IMR-90 (cell line): ENCODE data around the gene REEP2. TPM values are rescaled to one million over a fixed set of nuclear protein-coding genes. Genes with fewer than 3 reads are reported as not detected.

Source experiments
- ATAC-seq: fragments of 200-7000 bp; cut with Tn5 transposase; 2 replicates; pipeline ENCODE4 v1.9.1; 2020; ENCODE audit warnings: low read depth, mild to moderate bottlenecking, moderate library complexity
- BruUV-seq: library from RNA; stranded (reverse); fragments of 400-500 nt; replicated peaks from 2 replicates; lab custom pipeline; 2021; lab: Mats Ljungman, UMichigan
- CTCF ChIA-PET: fragments of 300-600 bp; formaldehyde crosslinking; extraction: SDS; loops from one replicate; lab custom pipeline; 2021; ENCODE audit warnings: antibody characterized with exemption; lab: Yijun Ruan, JAX
- POLR2A ChIA-PET: fragments of 300-600 bp; sonication (Branson Sonifier 250); formaldehyde crosslinking; loops from one replicate; lab custom pipeline; 2022; ENCODE audit warnings: antibody characterized with exemption; ENCODE audit not compliant: unreplicated experiment; lab: Charles Lee
- DNase-seq: peaks from one replicate; pipeline ENCODE4 v3.0.0; 2013
- H2AFZ ChIP-seq: replicated peaks from 2 replicates; pipeline ENCODE3; 2013; ENCODE audit warnings: low read length, mild to moderate bottlenecking; ENCODE audit not compliant: poor library complexity
- H2AK5ac ChIP-seq: 2 replicates; pipeline ENCODE4 v1.6.1; 2013; ENCODE audit warnings: low read depth, low read length, inconsistent platforms
- H2AK9ac ChIP-seq: replicated peaks from 2 replicates; pipeline ENCODE3; 2013; ENCODE audit warnings: mild to moderate bottlenecking, low read depth, low read length, moderate library complexity; ENCODE audit not compliant: poor library complexity
- H2BK120ac ChIP-seq: 2 replicates; pipeline ENCODE4 v1.6.1; 2013; ENCODE audit warnings: low read depth, low read length, inconsistent platforms
- H2BK15ac ChIP-seq: 3 replicates; pipeline ENCODE4 v1.6.1; 2013; ENCODE audit warnings: low read depth, low read length, inconsistent platforms
- H2BK20ac ChIP-seq: 2 replicates; pipeline ENCODE4 v1.6.1; 2013; ENCODE audit warnings: low read depth, mild to moderate bottlenecking, inconsistent platforms, low read length, moderate library complexity
- H2BK5ac ChIP-seq: 2 replicates; pipeline ENCODE4 v1.6.1; 2013; ENCODE audit warnings: mild to moderate bottlenecking, low read depth, low read length, inconsistent platforms; ENCODE audit not compliant: poor library complexity, severe bottlenecking
- H3K14ac ChIP-seq: replicated peaks from 2 replicates; pipeline ENCODE4 v1.6.1; 2013; ENCODE audit warnings: low read depth, low read length, inconsistent platforms
- H3K18ac ChIP-seq: 2 replicates; pipeline ENCODE4 v1.6.1; 2013; ENCODE audit warnings: low read depth, low read length, control low read depth
- H3K23ac ChIP-seq: 2 replicates; pipeline ENCODE4 v1.6.1; 2013; ENCODE audit warnings: low read depth, low read length, inconsistent platforms
- H3K27ac ChIP-seq: 2 replicates; pipeline ENCODE4 v1.5.1; 2013; ENCODE audit warnings: mild to moderate bottlenecking, control low read depth, low read length; ENCODE audit not compliant: insufficient read depth
- H3K27me3 ChIP-seq: 2 replicates; pipeline ENCODE4 v1.6.1; 2013; ENCODE audit warnings: low read length; ENCODE audit not compliant: control insufficient read depth, insufficient read depth
- H3K36me3 ChIP-seq: 2 replicates; pipeline ENCODE4 v1.6.1; 2013; ENCODE audit warnings: low read length, mixed read lengths; ENCODE audit not compliant: control insufficient read depth, insufficient read depth
- H3K4ac ChIP-seq: 2 replicates; pipeline ENCODE4 v1.6.1; 2013; ENCODE audit warnings: low read depth, low read length, inconsistent platforms
- H3K4me1 ChIP-seq: 2 replicates; pipeline ENCODE4 v1.6.1; 2013; ENCODE audit warnings: low read length, mixed read lengths; ENCODE audit not compliant: control insufficient read depth, insufficient read depth
- H3K4me2 ChIP-seq: 2 replicates; pipeline ENCODE4 v1.6.1; 2013; ENCODE audit warnings: low read depth, mild to moderate bottlenecking, control low read depth, low read length, moderate library complexity
- H3K4me3 ChIP-seq: 2 replicates; pipeline ENCODE4 v1.5.1; 2013; ENCODE audit warnings: low read depth, mild to moderate bottlenecking, control low read depth, low read length, moderate library complexity; ENCODE audit not compliant: insufficient read depth
- H3K56ac ChIP-seq: 2 replicates; pipeline ENCODE4 v1.6.1; 2013; ENCODE audit warnings: low read length, inconsistent platforms; ENCODE audit not compliant: insufficient read depth; ENCODE audit errors: extremely low read depth
- H3K79me1 ChIP-seq, 2 experiments: 2 replicates each; pipeline ENCODE4 v1.6.1; 2013; ENCODE audit warnings: low read length in 2 of 2, inconsistent platforms in 1 of 2, low read depth in 1 of 2
- H3K9ac ChIP-seq: 2 replicates; pipeline ENCODE4 v1.6.1; 2013; ENCODE audit warnings: low read depth, low read length, control low read depth
- H3K9me1 ChIP-seq: 2 replicates; pipeline ENCODE4 v1.6.1; 2013; ENCODE audit warnings: low read length, inconsistent platforms; ENCODE audit not compliant: insufficient read depth
- H3K9me3 ChIP-seq: 2 replicates; pipeline ENCODE4 v1.6.1; 2013; ENCODE audit warnings: low read length; ENCODE audit not compliant: control insufficient read depth, insufficient read depth
- H4K20me1 ChIP-seq: 2 replicates; pipeline ENCODE4 v1.6.1; 2013; ENCODE audit warnings: low read length, inconsistent platforms; ENCODE audit not compliant: insufficient read depth
- H4K5ac ChIP-seq: 2 replicates; pipeline ENCODE4 v1.6.1; 2013; ENCODE audit warnings: mild to moderate bottlenecking, low read depth, low read length, control low read depth
- H4K8ac ChIP-seq, 2 experiments: 2 replicates each; pipeline ENCODE4 v1.6.1; 2013; ENCODE audit warnings: low read depth in 2 of 2, low read length in 2 of 2, control low read depth in 1 of 2, inconsistent platforms in 1 of 2
- H4K91ac ChIP-seq: 2 replicates; pipeline ENCODE4 v1.6.1; 2013; ENCODE audit warnings: low read depth, low read length, inconsistent platforms; ENCODE audit not compliant: insufficient read depth
- BHLHE40 ChIP-seq: fragments of 150-350 bp; IDR thresholded peaks from 2 replicates; pipeline ENCODE4 v1.6.1; 2016; ENCODE audit warnings: mild to moderate bottlenecking, low read depth, low read length
- CEBPB ChIP-seq: IDR thresholded peaks from 2 replicates; pipeline ENCODE4 v1.6.1; 2012; ENCODE audit warnings: low read depth, low read length, improper control_type of control experiment
- CHD1 ChIP-seq: IDR thresholded peaks from 2 replicates; pipeline ENCODE4 v1.6.1; 2012; ENCODE audit warnings: low read depth, low read length, improper control_type of control experiment
- CTCF ChIP-seq: conservative IDR thresholded peaks from 2 replicates; pipeline ENCODE4 v1.5.1; 2012; ENCODE audit warnings: mild to moderate bottlenecking, low read depth, low read length, improper control_type of control experiment
- ELK1 ChIP-seq: fragments of 150-350 bp; IDR thresholded peaks from 2 replicates; pipeline ENCODE4 v1.6.1; 2016; ENCODE audit warnings: low read depth, mild to moderate bottlenecking, low read length, moderate library complexity, borderline replicate concordance
- FOS ChIP-seq: fragments of 150-350 bp; IDR thresholded peaks from 2 replicates; pipeline ENCODE4 v1.6.1; 2016; ENCODE audit warnings: low read depth, low read length
- MAFK ChIP-seq: IDR thresholded peaks from 2 replicates; pipeline ENCODE4 v1.6.1; 2012; ENCODE audit warnings: low read depth, low read length, improper control_type of control experiment
- MAZ ChIP-seq: IDR thresholded peaks from 2 replicates; pipeline ENCODE4 v1.6.1; 2012; ENCODE audit warnings: low read depth, mild to moderate bottlenecking, low read length, improper control_type of control experiment, moderate library complexity, borderline replicate concordance
- MXI1 ChIP-seq: IDR thresholded peaks from 2 replicates; pipeline ENCODE4 v1.6.1; 2012; ENCODE audit warnings: low read depth, mild to moderate bottlenecking, low read length, moderate library complexity, borderline replicate concordance
- NFE2L2 ChIP-seq: fragments of 150-350 bp; IDR thresholded peaks from 2 replicates; pipeline ENCODE4 v1.6.1; 2016; ENCODE audit warnings: low read depth, mild to moderate bottlenecking, low read length
- POLR2A ChIP-seq: IDR thresholded peaks from 2 replicates; pipeline ENCODE4 v1.6.1; 2012; ENCODE audit warnings: mild to moderate bottlenecking, low read depth, low read length
- RAD21 ChIP-seq: IDR thresholded peaks from 2 replicates; pipeline ENCODE4 v1.6.1; 2012; ENCODE audit warnings: low read length, improper control_type of control experiment
- RCOR1 ChIP-seq: IDR thresholded peaks from 2 replicates; pipeline ENCODE4 v1.6.1; 2012; ENCODE audit warnings: mild to moderate bottlenecking, low read length, improper control_type of control experiment; ENCODE audit not compliant: insufficient replicate concordance
- RFX5 ChIP-seq: IDR thresholded peaks from 2 replicates; pipeline ENCODE4 v1.8.0; 2012; ENCODE audit warnings: low read depth, mild to moderate bottlenecking, low read length, moderate library complexity
- SMC3 ChIP-seq: fragments of 150-350 bp; IDR thresholded peaks from 2 replicates; pipeline ENCODE4 v1.6.1; 2016; ENCODE audit warnings: low read depth, mild to moderate bottlenecking, antibody characterized with exemption, low read length, moderate library complexity
- USF2 ChIP-seq: fragments of 150-350 bp; IDR thresholded peaks from 2 replicates; pipeline ENCODE4 v1.6.1; 2017; ENCODE audit warnings: mild to moderate bottlenecking, antibody characterized with exemption, low read length, low read depth
- WGBS, 2 experiments: methylation state at CpG; one replicate each; pipeline versions ENCODE4 v1.1.5 to v1.1.7; 2013; ENCODE audit warnings: missing lambda C conversion rate in 2 of 2; ENCODE audit not compliant: insufficient read length in 1 of 2; ENCODE audit errors: extremely low coverage in 2 of 2; 5-methylcytosine and 5-hydroxymethylcytosine counted together
- dilution Hi-C: fragments of 300-500 bp; cut with HindIII; formaldehyde crosslinking; loops from one replicate; pipeline ENCODE4 v1.14.3; 2018; ENCODE audit warnings: low sequenced_read_pairs; ENCODE audit not compliant: unreplicated experiment
- in situ Hi-C: fragments of 300-500 bp; cut with MboI; formaldehyde crosslinking; loops from 3 replicates; pipeline ENCODE4 v1.14.3; 2019; ENCODE audit warnings: low sequenced_read_pairs, inconsistent platforms, mixed read lengths
- intact Hi-C: fragments of 100-400 bp; cut with micrococcal nuclease; formaldehyde crosslinking; loops from 2 replicates; pipeline ENCODE4 v1.10.0; 2022
- polyA plus RNA-seq, 3 experiments: library from polyadenylated mRNA; depleted of rRNA; stranded (reverse); fragments of >200 nt; gene quantifications; 2 replicates each; pipeline ENCODE4 v1.2.3, GENCODE V29; 2012; ENCODE audit warnings: low replicate concordance in 1 of 3
- total RNA-seq: library from RNA; depleted of rRNA; stranded (reverse); fragments of >200 nt; gene quantifications from 2 replicates; pipeline ENCODE4 v1.2.3, GENCODE V29; 2012

Gene REEP2
- total and polyA plus RNA-seq, 2 of the 4 experiments (the other 2 are of a cell fraction) = 12.4 to 17.0 TPM

GRCh38 chr5:138408023-138408422 lies 30.8 kb upstream of the REEP2 start:
- H3K27me3 ChIP-seq = no peaks in the 10 kb centered on the region
- no peaks in the 10 kb centered on the region for H3K9me1 ChIP-seq
- H3K4me3 ChIP-seq = no peak overlapping the region
- DNase-seq = no peak
- no peak overlapping the region for H4K5ac ChIP-seq
- H3K79me1 ChIP-seq = peaks cover 0 to 3% of the 10 kb centered on the region in 2 experiments; a peak in 2 of 4 replicates
- H3K18ac ChIP-seq = no peak overlapping the region
- peaks cover 17% of the 10 kb centered on the region for H3K36me3 ChIP-seq
- H2AFZ ChIP-seq = no peak overlapping the region
- no peak overlapping the region for H4K91ac ChIP-seq
- POLR2A ChIA-PET = no interaction called here
- H3K27ac ChIP-seq = no peak overlapping the region
- H2BK15ac ChIP-seq = no peak overlapping the region
- intact Hi-C loops (no loop called here), in situ Hi-C loops (no loop called here), dilution Hi-C loops (no loop called here)
- H3K9me3 ChIP-seq = no peaks in the 10 kb centered on the region
- H3K4ac ChIP-seq = no peak overlapping the region
- TF ChIP-seq MAZ (no peak), USF2 (no peak), BHLHE40 (no peak), RCOR1 (no peak), RFX5 (no peak), CEBPB (no peak), CHD1 (no peak), MXI1 (no peak), SMC3 (no peak), MAFK (no peak), CTCF (no peak), ELK1 (no peak), RAD21 (no peak), FOS (no peak), POLR2A (no peak), NFE2L2 (no peak)
- H3K14ac ChIP-seq = no peak overlapping the region
- H2AK9ac ChIP-seq = no peak overlapping the region
- H2BK20ac ChIP-seq = no peak overlapping the region
- H3K23ac ChIP-seq = no peak overlapping the region
- H2AK5ac ChIP-seq = no peak overlapping the region
- H4K8ac ChIP-seq = no peak overlapping the region
- no peak for ATAC-seq
- BruUV-seq = no TSS peak
- CTCF ChIA-PET = no interaction called here
- no peak overlapping the region for H2BK5ac ChIP-seq
- no peak overlapping the region for H3K4me2 ChIP-seq
- H4K20me1 ChIP-seq = no peaks in the 10 kb centered on the region; the same call in 1 of the 2 replicates
- no peaks in the 10 kb centered on the region for H3K4me1 ChIP-seq
- no peak overlapping the region for H2BK120ac ChIP-seq
- no peak overlapping the region for H3K56ac ChIP-seq
- H3K9ac ChIP-seq = no peak overlapping the region
- no CpG with 5 or more reads among the region's 5 CpGs for WGBS, 2 experiments
